Adipocyte (in vitro differentiated cells): ENCODE data around the gene IL18R1.

Experiments used
- DNase-seq: peaks from one replicate; pipeline ENCODE4 v3.0.0-alpha.2; 2015; ENCODE audit warnings: low read depth
- H3K27me3 ChIP-seq: replicated peaks from 2 replicates; pipeline ENCODE4 v1.7.0; 2013; ENCODE audit warnings: mild to moderate bottlenecking, low read length, moderate library complexity; ENCODE audit not compliant: control insufficient read depth, insufficient read depth
- H3K36me3 ChIP-seq: 2 replicates; pipeline ENCODE4 v1.7.0; 2013; ENCODE audit warnings: low read length, mild to moderate bottlenecking, moderate library complexity; ENCODE audit not compliant: control insufficient read depth, insufficient read depth, severe bottlenecking
- H3K4me1 ChIP-seq: 2 replicates; pipeline ENCODE4 v1.7.0; 2013; ENCODE audit warnings: mild to moderate bottlenecking, low read length, moderate library complexity; ENCODE audit not compliant: control insufficient read depth, insufficient read depth
- H3K4me3 ChIP-seq: 2 replicates; pipeline ENCODE4 v1.7.0; 2013; ENCODE audit warnings: mild to moderate bottlenecking, low read length, moderate library complexity
- H3K9ac ChIP-seq: 2 replicates; pipeline ENCODE4 v1.7.0; 2013; ENCODE audit warnings: mild to moderate bottlenecking, low read length, moderate library complexity
- H3K9me3 ChIP-seq: 2 replicates; pipeline ENCODE4 v1.7.0; 2013; ENCODE audit warnings: mild to moderate bottlenecking, low read length, moderate library complexity; ENCODE audit not compliant: control insufficient read depth

IL18R1 gene

GRCh38 chr2:102396012-102396411, 40.4 kb downstream of the IL18R1 start:
- no peak for DNase-seq
- Histone ChIP-seq H3K4me3 (no peak overlapping the region), H3K4me1 (peaks cover 4% of the 10 kb centered on the region), H3K27me3 (no peaks in the 10 kb centered on the region), H3K9ac (no peak overlapping the region), H3K9me3 (no peaks in the 10 kb centered on the region), H3K36me3 (no peaks in the 10 kb centered on the region)

- Histone ChIP-seq H3K9me3 (no peaks in the 10 kb centered on the region), H3K4me3 (no peak overlapping the region), H3K36me3 (no peaks in the 10 kb centered on the region), H3K9ac (no peak overlapping the region), H3K4me1 (peaks cover 10% of the 10 kb centered on the region), H3K27me3 (no peaks in the 10 kb centered on the region)
- no peak for DNase-seq
Measured at GRCh38 chr2:102397209-102397608, 41.6 kb downstream of the IL18R1 start.

GRCh38 chr2:102399499-102400141, 44.0 kb downstream of the IL18R1 start:
- Histone ChIP-seq H3K9me3 (no peaks in the 10 kb centered on the region), H3K27me3 (no peaks in the 10 kb centered on the region), H3K4me3 (no peak overlapping the region), H3K36me3 (no peaks in the 10 kb centered on the region), H3K4me1 (peaks cover 10% of the 10 kb centered on the region), H3K9ac (no peak overlapping the region)
- DNase-seq, result no peak

DNA sequence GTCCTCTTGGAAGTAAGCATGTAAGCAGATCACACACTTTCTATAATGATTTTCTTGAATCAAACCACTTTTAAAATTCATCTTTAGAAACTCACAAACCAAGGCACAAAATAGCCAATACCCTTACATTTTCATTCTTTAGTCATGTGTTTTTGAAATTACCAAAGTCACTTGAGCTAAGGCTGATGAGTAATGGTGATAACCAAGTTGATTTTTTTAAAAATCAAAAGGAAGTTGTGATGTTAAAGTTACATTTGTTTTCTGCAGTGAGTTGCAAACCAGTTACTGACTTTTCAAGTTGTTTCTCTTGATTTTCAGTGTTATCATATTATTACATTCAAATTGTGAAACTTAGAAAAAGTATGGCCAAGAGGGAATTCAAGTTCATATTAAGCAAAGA, 45.9 kb downstream of the IL18R1 start:
- H3K9ac ChIP-seq, result no peak overlapping the region
- no peaks in the 10 kb centered on the region for H3K9me3 ChIP-seq
- H3K27me3 ChIP-seq, result no peaks in the 10 kb centered on the region
- no peak overlapping the region for H3K4me3 ChIP-seq
- H3K36me3 ChIP-seq, result no peaks in the 10 kb centered on the region
- peaks cover 10% of the 10 kb centered on the region for H3K4me1 ChIP-seq
- no peak for DNase-seq

DNA sequence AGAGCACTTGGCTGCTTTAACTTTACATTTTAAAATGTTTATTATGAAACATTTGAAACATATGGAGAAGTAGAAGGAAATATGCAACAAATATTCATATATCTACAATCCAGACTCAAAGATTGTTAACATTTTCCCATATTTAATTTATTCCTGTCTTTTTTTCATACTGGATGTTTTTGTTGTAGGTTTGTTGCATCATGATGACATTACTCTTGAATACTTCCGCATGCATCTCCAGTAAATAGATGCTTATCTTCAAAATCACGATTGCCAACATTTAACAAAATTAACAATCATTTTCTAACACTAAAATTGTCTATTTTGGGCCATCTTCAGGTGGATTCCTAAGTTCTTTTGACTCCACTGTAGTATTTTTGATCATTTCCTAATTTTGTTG, 46.3 kb downstream of the IL18R1 start:
- H3K36me3 ChIP-seq, result no peaks in the 10 kb centered on the region
- H3K4me1 ChIP-seq, result peaks cover 10% of the 10 kb centered on the region
- no peaks in the 10 kb centered on the region for H3K9me3 ChIP-seq
- H3K27me3 ChIP-seq, result no peaks in the 10 kb centered on the region
- no peak for DNase-seq
- H3K4me3 ChIP-seq, result no peak overlapping the region
- H3K9ac ChIP-seq, result no peak overlapping the region

DNA sequence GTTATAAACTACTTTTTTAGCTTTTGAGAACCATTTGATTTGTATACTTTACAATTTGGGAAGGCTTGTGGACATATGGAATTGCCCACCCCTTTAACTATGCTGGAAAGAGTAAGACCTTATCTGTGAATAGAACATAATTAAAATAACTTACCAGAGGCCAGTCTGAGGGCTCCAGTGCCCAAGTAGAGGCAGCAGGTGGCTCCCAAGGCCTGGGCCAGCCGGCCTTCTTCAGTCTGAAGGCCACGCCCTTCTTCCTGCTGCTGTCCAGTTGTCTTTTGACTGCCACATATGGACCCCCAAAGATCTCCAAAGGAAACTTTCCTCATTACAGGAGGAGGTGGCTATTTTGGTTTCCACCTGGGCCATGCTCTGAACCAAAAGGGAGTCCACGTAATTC, 55.4 kb downstream of the IL18R1 start:
- H3K9ac ChIP-seq, result no peak overlapping the region
- peaks cover 3% of the 10 kb centered on the region for H3K27me3 ChIP-seq
- no peak overlapping the region for H3K4me3 ChIP-seq
- no peaks in the 10 kb centered on the region for H3K4me1 ChIP-seq
- peaks cover 14% of the 10 kb centered on the region for H3K9me3 ChIP-seq
- DNase-seq, result no peak
- no peaks in the 10 kb centered on the region for H3K36me3 ChIP-seq

DNA sequence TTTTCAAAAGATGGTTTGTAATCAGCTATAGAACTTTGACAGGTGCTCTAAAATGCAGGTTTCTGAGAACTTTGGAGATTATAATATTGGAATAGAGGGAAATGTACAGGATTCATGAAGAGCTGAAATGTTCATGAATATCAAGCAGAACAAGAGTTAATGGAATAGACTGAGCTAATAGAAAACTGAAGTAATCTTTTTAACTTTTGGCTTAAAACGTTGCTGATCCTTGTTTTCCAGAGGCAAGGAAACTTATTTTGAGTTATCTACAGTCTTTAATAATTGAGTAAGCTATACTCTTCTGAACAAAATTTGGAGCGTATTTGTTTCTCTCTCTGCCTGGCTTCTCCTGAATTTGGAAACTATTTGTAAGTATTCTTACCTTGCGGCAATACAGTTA, 56.6 kb downstream of the IL18R1 start:
- no peaks in the 10 kb centered on the region for H3K36me3 ChIP-seq
- H3K4me1 ChIP-seq, result no peaks in the 10 kb centered on the region
- H3K9ac ChIP-seq, result no peak overlapping the region
- no peak overlapping the region for H3K4me3 ChIP-seq
- peaks cover 3% of the 10 kb centered on the region for H3K27me3 ChIP-seq
- H3K9me3 ChIP-seq, result peaks cover 14% of the 10 kb centered on the region
- DNase-seq, result no peak

- Histone ChIP-seq H3K36me3 (no peaks in the 10 kb centered on the region), H3K4me1 (no peaks in the 10 kb centered on the region), H3K4me3 (no peak overlapping the region), H3K27me3 (peaks cover 42% of the 10 kb centered on the region), H3K9me3 (peaks cover 3% of the 10 kb centered on the region), H3K9ac (no peak overlapping the region)
- DNase-seq, result no peak
Measured at GRCh38 chr2:102417946-102418345, 62.4 kb downstream of the IL18R1 start.

- peaks cover 3% of the 10 kb centered on the region for H3K9me3 ChIP-seq
- no peaks in the 10 kb centered on the region for H3K36me3 ChIP-seq
- no peaks in the 10 kb centered on the region for H3K4me1 ChIP-seq
- H3K9ac ChIP-seq, result no peak overlapping the region
- H3K4me3 ChIP-seq, result no peak overlapping the region
- H3K27me3 ChIP-seq, result peaks cover 40% of the 10 kb centered on the region
- DNase-seq, result no peak
Measured at GRCh38 chr2:102418421-102418961, 62.9 kb downstream of the IL18R1 start.

DNA sequence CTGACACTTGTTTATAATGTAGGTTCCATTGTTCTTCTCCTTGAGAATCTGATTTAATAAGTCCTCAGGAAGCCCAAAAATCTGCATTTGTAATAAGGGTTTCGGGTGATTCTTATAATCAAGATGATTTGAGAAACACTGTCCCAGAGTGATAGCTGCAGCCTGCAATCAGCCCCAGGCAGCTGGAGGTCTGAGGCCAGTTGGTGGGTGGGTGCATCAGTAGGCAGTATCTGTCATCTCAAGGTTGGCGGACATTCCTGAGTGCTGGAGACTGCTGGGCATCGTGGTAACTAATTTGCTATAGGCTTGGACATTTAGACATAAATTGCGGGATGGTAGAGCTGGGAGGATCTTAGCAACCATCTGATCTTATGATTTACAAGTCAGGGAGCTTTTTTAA, 64.7 kb downstream of the IL18R1 start:
- Histone ChIP-seq H3K9me3 (no peaks in the 10 kb centered on the region), H3K27me3 (peaks cover 52% of the 10 kb centered on the region), H3K4me1 (no peaks in the 10 kb centered on the region), H3K36me3 (no peaks in the 10 kb centered on the region), H3K9ac (no peak overlapping the region), H3K4me3 (no peak overlapping the region)
- no peak for DNase-seq

GRCh38 chr2:102421890-102422759, 66.5 kb downstream of the IL18R1 start:
- DNase-seq, result no peak
- Histone ChIP-seq H3K27me3 (peaks cover 57% of the 10 kb centered on the region), H3K36me3 (no peaks in the 10 kb centered on the region), H3K9me3 (no peaks in the 10 kb centered on the region), H3K9ac (no peak overlapping the region), H3K4me1 (no peaks in the 10 kb centered on the region), H3K4me3 (no peak overlapping the region)
